NCI-H345 treated with DMSO at 0.1 percent for 48 hours (cell line): ENCODE results near the gene SLCO2A1.

Experiments
- DNase-seq: peaks from one replicate; lab custom pipeline; 2025; ENCODE audit not compliant: unreplicated experiment; lab: John Stamatoyannopoulos, UW

The SLCO2A1 gene

GRCh38 chr3:133934996-133935842 lies 94.5 kb downstream of the SLCO2A1 start:
- no peak for DNase-seq

- DNase-seq: no peak
Measured at GRCh38 chr3:133934073-133934970, 95.4 kb downstream of the SLCO2A1 start.

GRCh38 chr3:133933097-133934024 lies 96.4 kb downstream of the SLCO2A1 start:
- no peak for DNase-seq

- no peak for DNase-seq
Measured at GRCh38 chr3:133932009-133932408, 97.7 kb downstream of the SLCO2A1 start.

- no peak for DNase-seq
Measured at GRCh38 chr3:133931084-133931483, 98.6 kb downstream of the SLCO2A1 start.

GRCh38 chr3:133930341-133930933 lies 99.3 kb downstream of the SLCO2A1 start:
- DNase-seq: peak; percentile 9

DNA sequence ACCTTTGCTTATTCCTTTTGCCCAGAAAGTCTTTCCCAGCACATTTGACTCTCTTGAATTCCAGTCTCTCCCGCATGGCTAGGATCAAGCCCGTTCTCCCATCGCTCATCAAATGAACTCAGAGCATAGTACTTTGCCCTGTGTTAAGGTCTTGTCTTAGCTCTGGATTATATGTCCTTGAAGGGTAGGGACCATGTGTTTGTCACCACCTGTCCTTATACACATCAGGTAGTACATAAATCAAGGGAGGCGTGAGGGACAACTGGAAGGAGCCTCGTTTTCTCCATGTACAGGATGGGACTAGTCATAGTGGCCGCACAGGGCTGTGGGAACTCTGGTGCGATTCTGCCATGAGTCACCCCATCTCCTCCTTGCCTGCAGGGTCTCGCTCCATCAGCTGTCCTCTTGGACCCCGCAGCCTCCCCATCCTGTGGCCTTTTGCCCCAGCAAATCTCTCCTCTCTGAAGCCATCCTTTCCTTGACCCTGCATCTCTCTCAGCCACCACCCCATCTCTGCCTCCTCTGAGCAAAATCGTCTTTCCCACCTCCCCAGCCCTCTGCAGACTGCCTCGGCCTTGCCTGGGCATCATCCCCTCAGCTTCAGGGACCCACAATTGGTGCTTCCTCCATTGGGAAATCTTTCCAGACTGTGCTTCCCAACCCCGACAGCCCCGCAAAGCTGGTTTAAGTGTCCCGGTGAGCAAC lies 100.7 kb downstream of the SLCO2A1 start:
- no peak for DNase-seq

- DNase-seq: no peak
Measured at GRCh38 chr3:133928136-133928893, 101.4 kb downstream of the SLCO2A1 start.

DNA sequence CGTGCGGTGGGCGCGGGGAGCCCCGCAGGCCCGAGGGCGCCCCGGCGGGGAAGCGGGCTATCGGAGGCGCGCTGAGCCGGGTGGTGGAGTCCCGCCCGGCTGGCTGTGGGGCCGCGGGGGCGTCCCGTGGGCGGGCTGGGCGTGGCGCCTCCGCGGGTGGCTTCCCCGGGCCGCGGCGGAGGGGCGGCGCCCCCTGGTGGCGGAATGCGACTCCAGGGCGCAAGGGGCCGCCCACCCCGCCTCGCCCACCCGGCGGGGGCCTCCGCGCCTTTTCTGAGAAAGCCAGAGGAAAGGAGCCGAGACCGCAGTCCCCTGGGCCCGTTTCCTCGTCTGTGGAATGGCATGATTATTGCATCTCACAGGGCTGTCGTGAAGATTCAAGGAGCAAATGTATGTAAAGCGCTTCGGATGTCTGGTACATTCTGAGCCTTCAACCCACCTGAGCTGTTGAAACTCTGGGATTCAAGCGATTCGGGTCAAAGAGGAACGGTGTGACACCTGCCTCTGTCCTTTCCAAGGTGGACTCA lies 102.1 kb downstream of the SLCO2A1 start:
- no peak for DNase-seq

GRCh38 chr3:133926736-133927539 lies 102.8 kb downstream of the SLCO2A1 start:
- no peak for DNase-seq

GRCh38 chr3:133925960-133926735 lies 103.6 kb downstream of the SLCO2A1 start:
- DNase-seq: no peak

- DNase-seq: no peak
Measured at GRCh38 chr3:133924041-133924440, 105.7 kb downstream of the SLCO2A1 start.

GRCh38 chr3:133921592-133921991 lies 108.1 kb downstream of the SLCO2A1 start:
- no peak for DNase-seq

- DNase-seq: no peak
Measured at GRCh38 chr3:133917144-133917543, 112.6 kb downstream of the SLCO2A1 start.

GRCh38 chr3:133915685-133916658 lies 113.8 kb downstream of the SLCO2A1 start:
- DNase-seq: no peak
